ENCODE results near the gene RNU1-3.
A peak's percentile ranks its signal among the peaks of the same experiment; 100 is the strongest.
"Not testable (repeated sequence)": the region's sequence is repeated elsewhere in the genome, so short reads cannot be mapped to it uniquely, and the experiment has no call there.

The RNU1-3 gene

GRCh38 chr1:16692283-16692682 lies 25.5 kb upstream of the RNU1-3 start:
- not testable (repeated sequence) for H3K4me3 ChIP-seq (ENCODE audit: low read depth, low read length); H3K27me3 ChIP-seq (ENCODE audit: control insufficient read depth, insufficient read depth, low read length)

GRCh38 chr1:16690971-16691682 lies 24.4 kb upstream of the RNU1-3 start:
- not testable (repeated sequence) for H3K27me3 ChIP-seq (ENCODE audit: control insufficient read depth, insufficient read depth, low read length); H3K9me3 ChIP-seq (ENCODE audit: control insufficient read depth, insufficient read depth, low read length); H3K4me3 ChIP-seq (ENCODE audit: low read depth, low read length); H3K4me1 ChIP-seq (ENCODE audit: control insufficient read depth, insufficient read depth, low read length); H3K9ac ChIP-seq (ENCODE audit: low read depth, low read length); H3K36me3 ChIP-seq (ENCODE audit: control insufficient read depth, insufficient read depth, low read length)

More at GRCh38 chr1:16692283-16692682, 25.5 kb upstream of the RNU1-3 start:
- H3K9ac ChIP-seq (ENCODE audit: low read depth, low read length); H3K4me1 ChIP-seq (ENCODE audit: control insufficient read depth, insufficient read depth, low read length); H3K9me3 ChIP-seq (ENCODE audit: control insufficient read depth, insufficient read depth, low read length); H3K36me3 ChIP-seq (ENCODE audit: control insufficient read depth, insufficient read depth, low read length): not testable (repeated sequence)

DNA sequence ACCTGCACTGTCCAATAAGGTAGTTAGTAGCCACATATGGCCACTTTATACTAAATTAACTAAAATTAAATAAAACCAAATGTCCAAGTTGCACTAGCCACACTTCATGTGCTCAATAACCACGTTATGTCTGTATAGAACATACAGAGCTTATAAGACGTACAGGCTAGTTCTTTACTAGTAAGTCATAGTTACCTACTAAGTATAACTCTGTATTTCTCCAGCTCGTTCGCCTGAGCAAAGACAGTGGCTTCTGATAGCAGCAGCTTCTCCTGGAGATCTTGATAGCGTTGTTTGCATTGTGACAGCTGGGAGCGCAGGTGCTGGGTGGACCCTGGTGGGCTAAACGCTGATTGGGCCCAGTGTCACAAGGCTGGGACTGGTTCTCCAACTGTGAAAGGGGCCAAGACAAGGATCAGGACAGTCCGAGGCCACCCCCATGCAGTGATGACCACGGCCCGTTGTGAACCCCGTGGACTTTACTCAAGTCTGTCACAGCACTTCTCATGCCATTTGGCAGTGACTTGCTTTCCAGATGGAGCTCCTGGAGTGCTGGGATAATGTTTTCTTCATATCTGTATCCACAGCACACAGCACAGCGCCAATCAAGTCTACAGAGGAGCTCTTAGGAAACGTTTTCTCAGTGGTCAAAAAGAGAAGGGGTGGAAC lies 20.5 kb upstream of the RNU1-3 start:
- H3K9ac ChIP-seq (ENCODE audit: low read depth, low read length); H3K9me3 ChIP-seq (ENCODE audit: control insufficient read depth, insufficient read depth, low read length); H3K4me3 ChIP-seq (ENCODE audit: low read depth, low read length); H3K36me3 ChIP-seq (ENCODE audit: control insufficient read depth, insufficient read depth, low read length); H3K4me1 ChIP-seq (ENCODE audit: control insufficient read depth, insufficient read depth, low read length): not testable (repeated sequence)
- H3K27me3 ChIP-seq (ENCODE audit: control insufficient read depth, insufficient read depth, low read length): peaks cover 10% of the 10 kb centered on the region

DNA sequence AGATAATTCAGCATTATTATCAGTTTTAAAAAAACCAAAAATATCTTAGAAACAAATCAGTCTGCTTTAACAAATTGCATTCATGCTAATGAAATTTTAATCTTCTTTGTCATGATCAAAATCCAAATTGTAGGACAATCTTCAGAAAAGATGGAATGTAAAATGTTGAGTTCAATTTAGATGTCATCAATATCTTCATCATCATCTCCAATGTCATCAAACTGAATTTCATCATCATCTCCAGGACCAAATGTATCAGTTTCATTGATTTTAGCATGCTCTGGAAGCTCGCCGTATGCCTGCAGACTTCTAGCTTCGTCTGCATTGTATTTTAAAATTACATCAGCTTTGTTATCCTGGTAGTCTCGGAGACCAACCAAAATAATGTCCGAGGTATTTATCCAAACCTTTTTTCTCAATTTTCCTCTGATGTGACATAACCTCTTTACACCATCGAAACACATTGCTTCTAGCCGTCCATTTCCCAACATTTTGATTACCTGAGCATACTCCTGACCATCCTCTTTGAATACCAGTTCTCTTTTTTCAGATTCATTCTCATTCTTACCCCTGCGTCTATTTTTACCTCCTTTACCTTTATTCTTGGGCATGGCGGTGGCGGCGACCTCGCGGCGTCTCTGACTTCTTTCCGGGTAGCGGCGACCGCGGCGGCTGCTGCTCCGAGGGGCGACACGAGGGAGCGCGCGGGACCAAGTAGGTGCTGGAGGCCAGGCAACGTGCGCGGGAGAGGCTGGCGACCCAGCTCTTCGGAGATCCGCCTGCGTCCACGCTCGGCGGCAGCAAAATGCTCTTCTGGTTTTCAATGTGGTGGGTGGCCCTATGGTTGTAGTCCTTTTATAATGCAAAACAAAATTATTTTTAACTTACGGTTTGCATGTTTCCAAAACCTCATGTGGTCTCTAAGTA lies 19.0 kb upstream of the RNU1-3 start:
- H3K9ac ChIP-seq (ENCODE audit: low read depth, low read length); H3K4me3 ChIP-seq (ENCODE audit: low read depth, low read length); H3K9me3 ChIP-seq (ENCODE audit: control insufficient read depth, insufficient read depth, low read length); H3K4me1 ChIP-seq (ENCODE audit: control insufficient read depth, insufficient read depth, low read length); H3K36me3 ChIP-seq (ENCODE audit: control insufficient read depth, insufficient read depth, low read length): not testable (repeated sequence)
- peaks cover 10% of the 10 kb centered on the region for H3K27me3 ChIP-seq (ENCODE audit: control insufficient read depth, insufficient read depth, low read length)

GRCh38 chr1:16684738-16685337 lies 18.1 kb upstream of the RNU1-3 start:
- H3K9ac ChIP-seq (ENCODE audit: low read depth, low read length); H3K36me3 ChIP-seq (ENCODE audit: control insufficient read depth, insufficient read depth, low read length); H3K4me3 ChIP-seq (ENCODE audit: low read depth, low read length); H3K9me3 ChIP-seq (ENCODE audit: control insufficient read depth, insufficient read depth, low read length); H3K4me1 ChIP-seq (ENCODE audit: control insufficient read depth, insufficient read depth, low read length): not testable (repeated sequence)
- peaks cover 10% of the 10 kb centered on the region for H3K27me3 ChIP-seq (ENCODE audit: control insufficient read depth, insufficient read depth, low read length)

- not testable (repeated sequence) for H3K9me3 ChIP-seq (ENCODE audit: control insufficient read depth, insufficient read depth, low read length); H3K9ac ChIP-seq (ENCODE audit: low read depth, low read length); H3K36me3 ChIP-seq (ENCODE audit: control insufficient read depth, insufficient read depth, low read length); H3K4me1 ChIP-seq (ENCODE audit: control insufficient read depth, insufficient read depth, low read length); H3K4me3 ChIP-seq (ENCODE audit: low read depth, low read length)
- peaks cover 10% of the 10 kb centered on the region for H3K27me3 ChIP-seq (ENCODE audit: control insufficient read depth, insufficient read depth, low read length)
Observed at GRCh38 chr1:16684152-16684551, 17.4 kb upstream of the RNU1-3 start.

- H3K36me3 ChIP-seq (ENCODE audit: control insufficient read depth, insufficient read depth, low read length); H3K9me3 ChIP-seq (ENCODE audit: control insufficient read depth, insufficient read depth, low read length); H3K9ac ChIP-seq (ENCODE audit: low read depth, low read length); H3K4me1 ChIP-seq (ENCODE audit: control insufficient read depth, insufficient read depth, low read length); H3K4me3 ChIP-seq (ENCODE audit: low read depth, low read length): not testable (repeated sequence)
- H3K27me3 ChIP-seq (ENCODE audit: control insufficient read depth, insufficient read depth, low read length): peaks cover 10% of the 10 kb centered on the region
Observed at GRCh38 chr1:16682803-16683202, 16.1 kb upstream of the RNU1-3 start.

DNA sequence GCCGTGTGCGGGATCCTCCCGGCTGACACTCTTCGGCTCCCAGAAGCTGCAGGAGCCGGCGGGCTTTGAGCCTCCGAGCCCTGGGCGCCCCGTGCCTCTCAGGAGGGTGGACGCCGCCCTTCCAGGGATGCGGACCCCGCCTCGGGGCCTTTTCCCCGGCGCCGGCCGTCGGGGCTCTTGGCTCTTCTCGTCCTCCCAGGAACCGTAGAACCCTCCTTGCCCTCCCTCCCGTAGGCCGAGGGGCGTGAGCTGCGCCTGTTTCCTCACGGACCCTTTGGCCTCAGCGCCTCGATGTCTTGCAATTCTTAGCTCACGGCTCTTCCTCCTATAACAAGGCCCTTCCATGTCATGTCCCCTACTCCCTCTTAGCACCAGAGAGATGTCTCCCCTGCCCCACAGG lies 13.6 kb upstream of the RNU1-3 start:
- not testable (repeated sequence) for H3K4me1 ChIP-seq (ENCODE audit: control insufficient read depth, insufficient read depth, low read length); H3K27me3 ChIP-seq (ENCODE audit: control insufficient read depth, insufficient read depth, low read length); H3K9ac ChIP-seq (ENCODE audit: low read depth, low read length); H3K9me3 ChIP-seq (ENCODE audit: control insufficient read depth, insufficient read depth, low read length); H3K36me3 ChIP-seq (ENCODE audit: control insufficient read depth, insufficient read depth, low read length)
- H3K4me3 ChIP-seq (ENCODE audit: low read depth, low read length): peak overlapping the region; percentile 37

DNA sequence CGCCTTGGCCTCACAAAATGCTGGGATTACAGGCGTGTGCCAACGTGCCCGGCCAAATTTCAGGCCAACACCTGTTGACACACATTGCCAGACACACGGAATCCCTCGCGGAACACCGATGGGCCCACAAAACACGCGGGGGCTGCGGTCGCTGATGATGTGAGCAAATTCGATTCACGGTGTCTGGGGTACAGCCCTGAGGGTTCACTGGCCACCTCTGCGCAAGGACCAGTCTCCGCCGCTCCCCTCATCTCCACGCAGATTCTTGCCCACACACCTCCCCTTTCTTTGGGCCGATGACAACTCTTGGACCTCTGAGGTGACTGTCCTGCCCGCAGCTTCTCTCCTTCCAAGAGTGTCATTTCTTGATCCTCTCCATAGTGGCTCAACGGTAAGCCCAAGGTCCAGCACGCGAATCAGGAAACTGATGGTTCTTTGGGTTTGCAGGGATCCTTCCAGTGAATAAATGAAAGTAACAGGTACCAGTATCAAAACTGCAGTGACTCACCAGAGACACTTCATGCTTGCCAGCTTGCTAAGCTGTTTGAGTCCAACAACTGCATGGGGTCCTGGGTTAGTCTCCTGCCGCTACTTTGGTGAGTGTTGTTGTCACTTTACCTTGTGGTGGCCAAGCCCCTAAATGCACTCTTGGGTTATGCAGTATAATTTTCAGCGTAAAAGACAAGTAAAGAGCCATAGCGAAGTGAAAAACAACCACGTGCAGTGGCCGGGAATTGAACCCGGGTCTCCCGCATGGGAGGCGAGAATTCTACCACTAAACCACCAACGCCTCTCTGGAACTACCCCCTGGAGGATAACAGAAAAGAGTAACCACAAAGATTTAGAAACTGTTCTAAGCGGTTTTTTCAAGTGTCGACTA lies 11.0 kb upstream of the RNU1-3 start:
- peaks cover 2% of the 10 kb centered on the region for H3K4me1 ChIP-seq (ENCODE audit: control insufficient read depth, insufficient read depth, low read length)
- H3K36me3 ChIP-seq (ENCODE audit: control insufficient read depth, insufficient read depth, low read length): no peaks in the 10 kb centered on the region
- H3K27me3 ChIP-seq (ENCODE audit: control insufficient read depth, insufficient read depth, low read length): no peaks in the 10 kb centered on the region
- H3K9ac ChIP-seq (ENCODE audit: low read depth, low read length): no peak overlapping the region
- H3K9me3 ChIP-seq (ENCODE audit: control insufficient read depth, insufficient read depth, low read length): no peaks in the 10 kb centered on the region
- H3K4me3 ChIP-seq (ENCODE audit: low read depth, low read length): no peak overlapping the region

DNA sequence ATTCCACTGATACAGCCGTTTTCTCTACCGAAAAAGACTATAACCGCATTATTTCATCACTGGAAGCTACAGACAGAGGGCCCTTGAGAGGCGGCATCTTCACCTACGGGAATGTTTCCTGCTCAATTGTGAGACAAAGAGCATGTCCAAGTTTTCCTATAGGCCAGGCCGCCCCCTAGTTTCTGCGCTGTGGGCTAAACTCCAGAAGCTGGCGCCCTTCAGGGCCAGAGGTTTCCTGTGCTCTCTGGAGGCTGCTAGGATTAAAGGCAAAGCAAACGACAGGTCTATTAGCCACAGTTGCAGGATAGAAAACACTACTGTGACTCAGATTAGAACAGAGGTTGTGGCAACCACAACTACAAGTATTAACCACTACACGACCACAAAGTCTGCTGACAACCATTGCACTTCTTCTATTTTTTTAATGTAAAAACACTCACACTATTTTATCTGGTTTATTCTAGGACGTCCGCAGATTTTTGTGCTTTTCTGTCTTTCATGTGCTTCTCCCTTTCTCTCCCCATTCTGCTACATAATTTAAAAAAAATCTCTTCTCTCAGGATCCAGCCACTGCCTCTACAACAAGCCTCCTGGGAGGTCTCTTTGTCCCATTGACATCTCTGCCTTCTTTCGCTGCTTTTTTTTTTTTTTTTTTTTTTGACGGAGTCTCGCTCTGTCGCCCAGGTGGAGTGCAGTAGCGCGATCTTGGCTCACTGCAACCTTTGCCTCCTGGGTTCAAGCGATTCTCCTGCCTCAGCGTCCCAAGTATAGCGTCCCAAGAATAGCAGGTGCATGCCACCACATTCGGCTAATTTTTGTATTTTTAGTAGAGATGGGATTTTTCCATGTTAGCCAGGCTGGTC lies 10.1 kb upstream of the RNU1-3 start:
- H3K9ac ChIP-seq (ENCODE audit: low read depth, low read length); H3K36me3 ChIP-seq (ENCODE audit: control insufficient read depth, insufficient read depth, low read length); H3K27me3 ChIP-seq (ENCODE audit: control insufficient read depth, insufficient read depth, low read length); H3K9me3 ChIP-seq (ENCODE audit: control insufficient read depth, insufficient read depth, low read length); H3K4me3 ChIP-seq (ENCODE audit: low read depth, low read length); H3K4me1 ChIP-seq (ENCODE audit: control insufficient read depth, insufficient read depth, low read length): not testable (repeated sequence)
